Tibial artery (tissue), 4 donors: Measurements from ENCODE around the gene RCE1.

ENCODE experiments used
- DNase-seq, 2 donors: peaks; one replicate each; pipeline ENCODE4 v3.0.0-alpha.2; 2019
- H3K27ac ChIP-seq, 2 donors: fragments of 200-600 bp; sonication (generic) in 1 of 2; 1 replicate in 1 of 2; 2 replicates in 1 of 2; pipeline ENCODE4 v1.5.1; 2018 to 2019; ENCODE audit warnings: mild to moderate bottlenecking in 1 of 2
- H3K27me3 ChIP-seq, 2 donors: fragments of 200-600 bp; sonication (generic) in 1 of 2; one replicate each; pipeline versions ENCODE4 v1.5.1 to v1.6.0; 2016 to 2019
- H3K36me3 ChIP-seq, 3 donors: fragments of 200-600 bp; sonication (generic) in 2 of 3; one replicate each; pipeline ENCODE4 v1.5.1; 2016 to 2019; ENCODE audit warnings: mild to moderate bottlenecking in 2 of 3
- H3K4me1 ChIP-seq, 4 donors: fragments of 200-600 bp; sonication (generic) in 2 of 4; 1 replicate in 3 of 4; 2 replicates in 1 of 4; pipeline ENCODE4 v1.5.1; 2016 to 2019
- H3K4me3 ChIP-seq, 2 donors: fragments of 200-600 bp; sonication (generic) in 1 of 2; 1 replicate in 1 of 2; 2 replicates in 1 of 2; pipeline ENCODE4 v1.5.1; 2018 to 2019; ENCODE audit warnings: mild to moderate bottlenecking in 2 of 2
- H3K9me3 ChIP-seq, 3 donors: fragments of 200-600 bp; sonication (generic) in 1 of 3; one replicate each; pipeline ENCODE4 v1.5.1; 2016 to 2019
- intact Hi-C: fragments of 100-400 bp; cut with DNase I; formaldehyde crosslinking; loops from one replicate; pipeline ENCODE4 v1.15.0; 2023; ENCODE audit warnings: low total_unique reads
- TF ChIP-seq, protein P1 (sequence below), 2 experiments: fragments of 200-600 bp in 1 of 2; fragments of 450-650 bp in 1 of 2; IDR thresholded peaks; one replicate each; pipeline ENCODE4 v1.5.1; 2017 to 2019; ENCODE audit warnings: antibody characterized with exemption in 2 of 2, mild to moderate bottlenecking in 1 of 2, moderate library complexity in 1 of 2

RCE1 gene

DNA sequence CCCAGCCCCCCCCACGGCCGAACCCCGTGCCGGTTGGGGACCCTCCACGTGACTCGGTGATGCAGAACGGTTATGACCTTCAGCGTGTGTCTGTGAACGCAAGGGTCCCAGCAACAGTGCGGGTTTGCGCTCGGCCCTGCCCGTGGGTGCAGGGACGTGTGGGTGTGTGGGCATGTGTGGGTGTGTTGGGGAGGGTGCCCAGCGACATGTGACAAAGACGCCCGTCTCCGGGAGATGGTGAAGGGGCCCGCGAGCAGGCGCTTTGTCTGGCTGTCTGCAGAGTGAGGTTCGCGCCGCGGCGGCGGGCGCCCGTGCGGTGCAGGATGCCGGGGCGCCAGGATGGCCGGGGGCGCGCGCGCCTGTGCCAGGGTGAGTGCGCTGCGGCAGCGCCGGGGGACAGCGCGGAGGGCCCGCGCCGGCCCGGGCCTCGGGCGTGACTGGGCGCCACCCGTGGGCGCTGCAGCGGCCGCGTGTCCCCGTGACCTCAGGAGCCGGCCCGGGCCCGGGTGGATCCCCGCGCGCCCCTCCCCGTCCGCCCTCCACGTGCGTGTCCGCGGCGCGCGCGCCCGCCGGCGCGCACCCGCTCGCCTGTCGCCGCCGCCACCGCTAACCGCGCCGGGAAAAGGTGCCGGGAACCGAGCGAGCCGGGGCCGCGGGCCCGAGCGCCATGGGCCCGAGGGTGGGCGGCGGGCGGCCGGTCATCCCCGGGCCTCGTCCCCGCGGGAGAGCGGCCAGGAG is 13.4 kb downstream of the RCE1 start, which contains the start of gene LRFN4:
TSS of gene LRFN4 (plus strand) at position 569 of the 738 bp plus-strand sequence. CDS start 681 bp downstream, outside the sequence.
- H3K4me1 ChIP-seq = peaks cover 4 to 14% (median 6%) of the 10 kb centered on the region in 4 donors
- TF ChIP-seq, protein P1, sequence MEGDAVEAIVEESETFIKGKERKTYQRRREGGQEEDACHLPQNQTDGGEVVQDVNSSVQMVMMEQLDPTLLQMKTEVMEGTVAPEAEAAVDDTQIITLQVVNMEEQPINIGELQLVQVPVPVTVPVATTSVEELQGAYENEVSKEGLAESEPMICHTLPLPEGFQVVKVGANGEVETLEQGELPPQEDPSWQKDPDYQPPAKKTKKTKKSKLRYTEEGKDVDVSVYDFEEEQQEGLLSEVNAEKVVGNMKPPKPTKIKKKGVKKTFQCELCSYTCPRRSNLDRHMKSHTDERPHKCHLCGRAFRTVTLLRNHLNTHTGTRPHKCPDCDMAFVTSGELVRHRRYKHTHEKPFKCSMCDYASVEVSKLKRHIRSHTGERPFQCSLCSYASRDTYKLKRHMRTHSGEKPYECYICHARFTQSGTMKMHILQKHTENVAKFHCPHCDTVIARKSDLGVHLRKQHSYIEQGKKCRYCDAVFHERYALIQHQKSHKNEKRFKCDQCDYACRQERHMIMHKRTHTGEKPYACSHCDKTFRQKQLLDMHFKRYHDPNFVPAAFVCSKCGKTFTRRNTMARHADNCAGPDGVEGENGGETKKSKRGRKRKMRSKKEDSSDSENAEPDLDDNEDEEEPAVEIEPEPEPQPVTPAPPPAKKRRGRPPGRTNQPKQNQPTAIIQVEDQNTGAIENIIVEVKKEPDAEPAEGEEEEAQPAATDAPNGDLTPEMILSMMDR (IDR thresholded peaks at IDR 0.05) = no peak
- intact Hi-C loops = loop anchor here (10.0 kb wide), 1 partner anchor 98 kb away; the partner anchor contains the start of gene PC
- H3K27me3 ChIP-seq = no peaks in the 10 kb centered on the region
- peaks cover 0 to 52% (median 0%) of the 10 kb centered on the region in 3 donors for H3K36me3 ChIP-seq
- H3K9me3 ChIP-seq = no peaks in the 10 kb centered on the region
- peak within 1 kb of the TSS; percentile 86 to 99 for H3K27ac ChIP-seq
- H3K4me3 ChIP-seq = peak within 1 kb of the TSS; percentile 70 to 73
- no peak for DNase-seq

DNA sequence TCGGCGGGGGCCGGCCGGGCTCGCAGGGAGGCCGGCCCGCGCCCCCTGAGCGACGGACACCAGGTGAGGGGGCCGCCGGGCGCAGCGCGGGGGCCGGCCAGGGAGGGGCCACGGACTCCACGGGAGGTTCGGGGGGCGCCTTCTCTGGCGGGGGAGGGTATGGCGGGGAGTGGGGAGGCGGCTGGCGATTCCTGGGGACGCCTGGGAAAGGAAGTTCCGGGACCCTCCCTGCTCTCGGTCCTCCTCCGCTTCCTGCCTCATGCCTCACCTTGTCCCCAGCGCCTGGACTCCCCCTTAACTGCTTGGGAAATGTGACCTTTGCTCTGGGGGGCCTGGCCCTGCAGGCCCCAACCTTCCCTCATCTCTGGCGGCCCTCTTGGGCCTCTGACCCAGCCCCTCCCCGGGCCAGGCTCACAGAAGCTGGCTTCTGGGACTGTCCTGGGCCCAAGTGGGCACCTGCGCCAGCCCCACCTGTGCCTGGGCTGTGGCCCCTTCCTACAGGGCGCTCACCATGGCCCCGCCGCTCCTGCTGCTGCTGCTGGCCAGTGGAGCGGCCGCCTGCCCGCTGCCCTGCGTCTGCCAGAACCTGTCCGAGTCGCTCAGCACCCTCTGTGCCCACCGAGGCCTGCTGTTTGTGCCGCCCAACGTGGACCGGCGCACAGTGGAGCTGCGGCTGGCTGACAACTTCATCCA is 14.1 kb downstream of the RCE1 start:
- Histone ChIP-seq H3K27me3 (no peaks in the 10 kb centered on the region), H3K9me3 (no peaks in the 10 kb centered on the region), H3K27ac (peak overlapping the region; percentile 86 to 99), H3K36me3 (peaks cover 0 to 52% (median 0%) of the 10 kb centered on the region in 3 donors), H3K4me1 (peaks cover 4 to 14% (median 6%) of the 10 kb centered on the region in 4 donors), H3K4me3 (peak overlapping the region; percentile 70 to 73)
- DNase-seq = no peak
- TF ChIP-seq, protein P1 (IDR thresholded peaks at IDR 0.05) = no peak
- intact Hi-C loops = loop anchor here (10.0 kb wide), 1 partner anchor 97 kb away; the partner anchor contains the start of gene PC

DNA sequence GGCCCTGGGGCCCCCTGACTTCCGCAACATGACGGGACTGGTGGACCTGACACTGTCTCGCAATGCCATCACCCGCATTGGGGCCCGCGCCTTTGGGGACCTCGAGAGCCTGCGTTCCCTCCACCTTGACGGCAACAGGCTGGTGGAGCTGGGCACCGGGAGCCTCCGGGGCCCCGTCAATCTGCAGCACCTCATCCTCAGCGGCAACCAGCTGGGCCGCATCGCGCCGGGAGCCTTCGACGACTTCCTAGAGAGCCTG is 14.6 kb downstream of the RCE1 start:
- no peaks in the 10 kb centered on the region for H3K27me3 ChIP-seq
- H3K27ac ChIP-seq = peak overlapping the region; percentile 86 to 99
- TF ChIP-seq, protein P1 (IDR thresholded peaks at IDR 0.05) = no peak
- intact Hi-C loops = loop anchor here (10.0 kb wide), 1 partner anchor 97 kb away; the partner anchor contains the start of gene PC
- H3K4me3 ChIP-seq = no peak overlapping the region
- H3K4me1 ChIP-seq = peaks cover 4 to 14% (median 6%) of the 10 kb centered on the region in 4 donors
- no peaks in the 10 kb centered on the region for H3K9me3 ChIP-seq
- H3K36me3 ChIP-seq = peaks cover 0 to 52% (median 0%) of the 10 kb centered on the region in 3 donors
- no peak for DNase-seq

DNA sequence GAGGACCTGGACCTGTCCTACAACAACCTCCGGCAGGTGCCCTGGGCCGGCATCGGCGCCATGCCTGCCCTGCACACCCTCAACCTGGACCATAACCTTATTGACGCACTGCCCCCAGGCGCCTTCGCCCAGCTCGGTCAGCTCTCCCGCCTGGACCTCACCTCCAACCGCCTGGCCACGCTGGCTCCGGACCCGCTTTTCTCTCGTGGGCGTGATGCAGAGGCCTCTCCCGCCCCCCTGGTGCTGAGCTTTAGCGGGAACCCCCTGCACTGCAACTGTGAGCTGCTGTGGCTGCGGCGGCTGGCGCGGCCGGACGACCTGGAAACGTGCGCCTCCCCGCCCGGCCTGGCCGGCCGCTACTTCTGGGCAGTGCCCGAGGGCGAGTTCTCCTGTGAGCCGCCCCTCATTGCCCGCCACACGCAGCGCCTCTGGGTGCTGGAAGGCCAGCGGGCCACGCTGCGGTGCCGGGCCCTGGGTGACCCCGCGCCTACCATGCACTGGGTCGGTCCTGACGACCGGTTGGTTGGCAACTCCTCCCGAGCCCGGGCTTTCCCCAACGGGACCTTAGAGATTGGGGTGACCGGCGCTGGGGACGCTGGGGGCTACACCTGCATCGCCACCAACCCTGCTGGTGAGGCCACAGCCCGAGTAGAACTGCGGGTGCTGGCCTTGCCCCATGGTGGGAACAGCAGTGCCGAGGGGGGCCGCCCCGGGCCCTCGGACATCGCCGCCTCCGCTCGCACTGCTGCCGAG is 15.1 kb downstream of the RCE1 start:
- no peak for DNase-seq
- H3K27ac ChIP-seq = no peak overlapping the region
- no peaks in the 10 kb centered on the region for H3K9me3 ChIP-seq
- H3K4me3 ChIP-seq = no peak overlapping the region
- peaks cover 4 to 14% (median 6%) of the 10 kb centered on the region in 4 donors for H3K4me1 ChIP-seq
- intact Hi-C loops = loop anchor here (10.0 kb wide), 1 partner anchor 96 kb away; the partner anchor contains the start of gene PC
- H3K36me3 ChIP-seq = peaks cover 0 to 51% (median 0%) of the 10 kb centered on the region in 3 donors
- H3K27me3 ChIP-seq = no peaks in the 10 kb centered on the region
- TF ChIP-seq, protein P1 (IDR thresholded peaks at IDR 0.05) = no peak

DNA sequence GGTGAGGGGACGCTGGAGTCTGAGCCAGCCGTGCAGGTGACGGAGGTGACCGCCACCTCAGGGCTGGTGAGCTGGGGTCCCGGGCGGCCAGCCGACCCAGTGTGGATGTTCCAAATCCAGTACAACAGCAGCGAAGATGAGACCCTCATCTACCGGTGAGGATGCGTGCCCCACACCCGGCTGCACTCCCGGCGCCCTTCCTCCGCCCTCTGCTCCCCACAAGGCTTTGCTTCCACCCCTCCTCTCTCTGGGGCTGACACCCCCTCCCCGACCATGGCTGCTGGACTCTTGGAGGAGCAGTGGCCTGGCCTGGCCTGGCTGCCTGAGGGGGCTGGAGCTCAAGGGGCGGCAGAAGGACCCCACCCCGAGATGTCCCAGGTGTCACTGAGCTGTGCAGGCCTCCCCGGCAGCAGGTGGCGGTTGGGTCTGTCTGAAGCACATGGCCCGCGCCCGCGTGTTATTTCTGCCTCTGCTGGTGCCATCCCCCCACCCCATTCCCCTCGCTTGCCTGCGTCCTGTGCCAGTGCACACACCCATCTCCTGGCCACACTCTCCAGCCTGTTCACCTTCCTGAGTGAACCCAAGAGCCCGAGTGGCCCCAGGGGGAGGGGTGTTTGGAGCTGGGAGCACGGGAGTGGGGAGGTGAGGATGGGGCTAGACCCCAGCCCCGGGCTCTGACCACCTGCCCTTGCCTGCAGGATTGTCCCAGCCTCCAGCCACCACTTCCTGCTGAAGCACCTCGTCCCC is 15.9 kb downstream of the RCE1 start:
- intact Hi-C loops = loop anchor here (10.0 kb wide), 1 partner anchor 96 kb away; the partner anchor contains the start of gene PC
- no peaks in the 10 kb centered on the region for H3K27me3 ChIP-seq
- peaks cover 4 to 14% (median 6%) of the 10 kb centered on the region in 4 donors for H3K4me1 ChIP-seq
- H3K36me3 ChIP-seq = peaks cover 0 to 51% (median 0%) of the 10 kb centered on the region in 3 donors
- TF ChIP-seq, protein P1 (IDR thresholded peaks at IDR 0.05) = no peak
- H3K27ac ChIP-seq = no peak overlapping the region
- H3K9me3 ChIP-seq = no peaks in the 10 kb centered on the region
- no peak for DNase-seq
- H3K4me3 ChIP-seq = no peak overlapping the region
